C4-2B (cell line): ENCODE data around the gene RAP1A.

ENCODE experiments used
- H3K27ac ChIP-seq: fragments of 450-650 bp; 2 replicates; pipeline ENCODE4 v1.5.1; 2017
- ZFX ChIP-seq: fragments of 450-650 bp; IDR thresholded peaks from 2 replicates; pipeline ENCODE4 v1.6.1; 2017
- TF ChIP-seq, protein P1 (sequence below): fragments of 450-650 bp; conservative IDR thresholded peaks from 2 replicates; pipeline ENCODE4 v1.5.1; 2017; ENCODE audit warnings: mild to moderate bottlenecking

The RAP1A gene

DNA sequence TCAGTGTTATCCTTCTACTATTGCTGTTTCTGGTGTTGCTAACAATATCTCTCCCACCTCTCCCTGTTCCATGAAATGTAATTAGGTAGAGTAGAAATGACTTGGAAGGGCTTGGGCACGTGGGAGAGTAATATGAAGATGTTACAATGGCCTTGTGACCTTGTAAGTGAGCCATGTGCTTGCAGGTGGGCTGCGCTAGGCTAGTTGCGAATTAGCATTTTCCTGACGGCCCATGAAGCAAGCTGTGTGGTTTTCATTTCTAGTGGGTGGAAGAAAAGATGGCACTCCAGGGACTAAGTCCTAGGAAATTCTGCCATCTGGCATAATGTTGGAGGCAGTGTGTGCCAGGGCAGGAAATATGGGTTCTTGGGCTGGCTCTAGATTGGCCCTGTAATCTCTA lies 128.4 kb downstream of the RAP1A start:
- no peak overlapping the region for H3K27ac ChIP-seq
- no peak for TF ChIP-seq ZFX
- TF ChIP-seq, protein P1, sequence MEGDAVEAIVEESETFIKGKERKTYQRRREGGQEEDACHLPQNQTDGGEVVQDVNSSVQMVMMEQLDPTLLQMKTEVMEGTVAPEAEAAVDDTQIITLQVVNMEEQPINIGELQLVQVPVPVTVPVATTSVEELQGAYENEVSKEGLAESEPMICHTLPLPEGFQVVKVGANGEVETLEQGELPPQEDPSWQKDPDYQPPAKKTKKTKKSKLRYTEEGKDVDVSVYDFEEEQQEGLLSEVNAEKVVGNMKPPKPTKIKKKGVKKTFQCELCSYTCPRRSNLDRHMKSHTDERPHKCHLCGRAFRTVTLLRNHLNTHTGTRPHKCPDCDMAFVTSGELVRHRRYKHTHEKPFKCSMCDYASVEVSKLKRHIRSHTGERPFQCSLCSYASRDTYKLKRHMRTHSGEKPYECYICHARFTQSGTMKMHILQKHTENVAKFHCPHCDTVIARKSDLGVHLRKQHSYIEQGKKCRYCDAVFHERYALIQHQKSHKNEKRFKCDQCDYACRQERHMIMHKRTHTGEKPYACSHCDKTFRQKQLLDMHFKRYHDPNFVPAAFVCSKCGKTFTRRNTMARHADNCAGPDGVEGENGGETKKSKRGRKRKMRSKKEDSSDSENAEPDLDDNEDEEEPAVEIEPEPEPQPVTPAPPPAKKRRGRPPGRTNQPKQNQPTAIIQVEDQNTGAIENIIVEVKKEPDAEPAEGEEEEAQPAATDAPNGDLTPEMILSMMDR: no peak

DNA sequence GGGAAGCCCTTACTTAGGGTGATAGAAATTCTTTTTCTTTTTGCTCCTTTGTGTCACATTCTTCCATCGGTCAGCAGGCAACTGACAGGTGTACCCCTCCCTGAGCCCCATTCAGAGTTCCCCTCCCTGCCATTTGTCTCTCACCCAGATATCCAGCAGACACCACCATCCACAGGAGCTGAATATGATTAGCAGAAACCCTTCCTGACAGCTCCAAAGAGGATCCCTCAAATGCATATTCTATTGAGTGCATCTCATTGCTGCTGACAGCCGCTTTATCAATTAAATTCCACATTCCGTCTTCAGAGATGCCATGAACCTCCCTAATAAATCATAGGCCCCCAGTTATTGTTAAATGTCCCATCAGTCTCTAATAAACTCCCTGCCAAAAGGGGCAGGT lies 130.0 kb downstream of the RAP1A start:
- TF ChIP-seq, protein P1: no peak
- no peak for TF ChIP-seq ZFX

DNA sequence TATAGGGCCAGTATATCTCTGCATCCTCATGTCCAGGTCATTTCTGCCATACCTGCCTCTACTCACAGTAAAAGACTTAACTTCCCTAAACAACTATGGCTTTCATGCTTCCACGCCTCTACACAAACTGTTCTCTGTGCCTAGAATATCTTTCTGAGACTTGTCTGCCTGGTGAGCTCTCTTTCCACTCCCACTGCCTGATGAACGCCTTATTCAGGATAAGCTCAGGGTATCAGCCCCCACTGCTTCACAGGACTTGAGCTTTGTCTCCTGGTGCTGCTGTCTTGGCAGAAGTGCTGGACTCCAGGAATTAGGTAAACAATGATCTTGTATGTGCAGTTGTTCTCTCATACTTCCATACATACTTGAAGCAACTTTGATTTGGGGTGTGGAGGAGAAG lies 131.3 kb downstream of the RAP1A start:
- TF ChIP-seq ZFX: no peak
- TF ChIP-seq, protein P1: no peak
- H3K27ac ChIP-seq: no peak overlapping the region

More for the DNA sequence above, 130.0 kb downstream of the RAP1A start:
- no peak overlapping the region for H3K27ac ChIP-seq

DNA sequence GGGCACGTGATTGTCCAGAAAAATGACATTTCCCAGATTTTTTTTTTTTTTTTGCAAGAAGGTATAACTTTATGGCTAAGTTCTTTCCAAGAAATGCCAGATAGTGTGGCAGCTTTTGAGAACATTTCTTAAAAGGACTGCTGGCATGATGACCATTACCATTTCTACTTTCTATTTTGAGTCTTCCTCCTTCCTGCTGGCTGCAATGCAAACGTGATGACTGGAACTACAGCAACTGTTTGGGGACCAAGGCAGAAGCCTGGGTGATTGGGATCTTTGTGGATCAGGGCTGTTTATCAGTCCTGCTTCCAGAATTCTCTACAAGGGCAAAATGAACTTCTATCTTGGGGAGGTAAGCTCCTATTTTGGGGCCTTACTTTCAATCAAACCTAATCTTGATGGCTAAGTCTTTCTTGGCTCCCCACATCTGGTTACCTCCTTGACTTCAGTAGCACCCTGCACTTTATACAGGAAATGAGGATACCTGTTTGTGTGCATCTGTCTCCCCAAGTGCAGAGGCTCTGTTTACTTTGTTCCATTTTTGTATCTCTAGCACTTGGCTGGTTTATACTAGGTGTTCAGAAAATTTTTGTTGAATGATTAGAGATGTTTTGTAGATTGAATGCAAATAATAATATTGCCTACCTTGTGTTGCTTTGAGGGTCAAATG lies 132.5 kb downstream of the RAP1A start:
- no peak overlapping the region for H3K27ac ChIP-seq

DNA sequence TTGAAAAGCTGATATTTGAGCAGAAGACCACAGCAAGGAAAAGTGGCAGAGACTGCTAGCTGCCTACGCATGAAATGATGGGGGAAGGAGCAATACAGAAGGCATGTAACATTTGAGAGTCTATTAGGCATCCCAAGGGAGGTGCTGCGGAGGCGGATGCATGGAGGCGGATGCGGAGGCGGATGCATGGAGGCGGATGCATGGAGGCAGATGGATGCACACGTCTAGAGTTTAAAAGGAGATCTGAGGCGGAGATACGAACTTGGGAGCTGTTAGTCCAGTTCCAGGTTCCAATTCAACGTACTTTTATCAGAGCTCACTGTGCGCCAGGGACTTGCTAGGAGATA lies 135.4 kb downstream of the RAP1A start:
- H3K27ac ChIP-seq: peak overlapping the region; percentile 96
- no peak for TF ChIP-seq ZFX
- TF ChIP-seq, protein P1: no peak

More for the DNA sequence above, 132.5 kb downstream of the RAP1A start:
- no peak for TF ChIP-seq ZFX
- TF ChIP-seq, protein P1: no peak

DNA sequence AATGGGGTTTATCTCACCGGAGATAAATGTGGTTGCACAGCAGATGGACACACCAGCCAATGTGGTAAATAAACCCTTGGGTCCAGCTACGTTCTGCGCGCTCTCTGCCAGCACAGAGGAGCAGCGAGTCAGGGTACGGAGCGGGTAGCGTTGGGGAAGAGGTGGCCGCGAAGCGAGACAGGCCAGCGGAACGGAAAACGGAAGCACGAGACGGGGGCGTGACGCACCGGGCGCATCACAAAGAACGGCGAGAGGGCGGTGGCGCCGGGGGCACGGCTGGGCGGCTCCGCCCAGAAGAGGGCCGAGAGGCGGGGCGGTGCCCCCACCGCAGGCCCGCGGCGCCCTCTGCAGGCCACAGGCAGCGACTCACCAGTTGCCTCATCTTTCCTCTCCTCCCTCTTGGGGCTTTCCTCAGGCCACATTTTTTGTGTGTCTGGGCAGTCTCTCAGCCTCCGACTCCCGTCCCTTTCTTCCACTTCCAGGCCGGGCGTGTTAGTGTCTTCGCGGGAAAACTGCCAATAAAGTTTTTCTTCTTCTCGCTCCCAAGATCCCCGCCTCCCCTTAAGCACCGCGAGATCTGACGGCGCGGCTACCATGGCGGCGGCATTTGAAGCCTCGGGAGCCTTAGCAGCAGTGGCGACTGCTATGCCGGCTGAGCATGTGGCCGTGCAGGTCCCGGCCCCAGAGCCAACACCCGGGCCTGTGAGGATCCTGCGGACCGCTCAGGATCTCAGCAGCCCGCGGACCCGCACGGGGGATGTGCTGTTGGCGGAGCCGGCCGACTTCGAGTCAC lies 135.9 kb downstream of the RAP1A start, which contains the start of gene DDX20:
Gene DDX20 (plus strand): TSS at position 571 of the 793 bp plus-strand sequence. CDS start 24 bp downstream, at position 595.
- peak within 1 kb of the TSS; percentile 96 for H3K27ac ChIP-seq
- no peak; the same call in 1 of the 2 replicates for TF ChIP-seq ZFX
- TF ChIP-seq, protein P1: peak; percentile 97

DNA sequence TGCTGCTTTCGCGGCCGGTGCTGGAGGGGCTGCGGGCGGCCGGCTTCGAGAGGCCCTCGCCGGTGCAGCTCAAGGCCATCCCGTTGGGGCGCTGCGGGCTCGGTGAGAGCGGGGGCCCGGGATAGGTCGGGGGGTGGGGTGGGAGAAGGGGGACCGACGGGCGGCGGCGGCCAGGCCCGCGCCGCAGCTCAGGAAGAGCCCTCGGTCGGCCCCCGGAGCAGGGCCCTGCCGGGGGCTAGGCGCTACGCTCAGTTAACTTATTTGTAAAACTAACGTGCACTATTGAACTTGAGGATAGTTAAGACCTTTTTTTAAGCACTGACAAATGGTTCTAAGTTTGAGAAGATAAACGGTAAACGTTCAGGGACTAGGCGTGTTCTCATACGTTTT lies 136.5 kb downstream of the RAP1A start:
- peak overlapping the region; percentile 96 for H3K27ac ChIP-seq

More for the DNA sequence above, 136.5 kb downstream of the RAP1A start:
- TF ChIP-seq ZFX: peak; percentile 87
- TF ChIP-seq, protein P1: no peak
